Right renal pelvis (tissue), 4 donors: ENCODE measurements around the gene GNPAT. TPM values are rescaled to one million over a fixed set of nuclear protein-coding genes. Genes with fewer than 3 reads are reported as not detected.

Experiments used
- DNase-seq, 4 donors: peaks; one replicate each; pipeline ENCODE4 v3.0.0-alpha.2; 2013; ENCODE audit warnings: low read depth in 4 of 4, low spot score in 3 of 4, missing footprints in 1 of 4
- polyA plus RNA-seq, 4 donors: library from polyadenylated mRNA; unstranded; fragments of 120-200 nt; gene quantifications; one replicate each; pipeline ENCODE4 v1.2.1, GENCODE V29; 2013; ENCODE audit not compliant: insufficient read length in 4 of 4

The GNPAT gene
- polyA plus RNA-seq, 4 donors = 61.4 to 70.8 (median 63.7) TPM

- DNase-seq = no peak
Measured at GRCh38 chr1:231312432-231312788, 71.4 kb downstream of the GNPAT start.

- no peak for DNase-seq
Measured at GRCh38 chr1:231313661-231314060, 72.6 kb downstream of the GNPAT start.

DNA sequence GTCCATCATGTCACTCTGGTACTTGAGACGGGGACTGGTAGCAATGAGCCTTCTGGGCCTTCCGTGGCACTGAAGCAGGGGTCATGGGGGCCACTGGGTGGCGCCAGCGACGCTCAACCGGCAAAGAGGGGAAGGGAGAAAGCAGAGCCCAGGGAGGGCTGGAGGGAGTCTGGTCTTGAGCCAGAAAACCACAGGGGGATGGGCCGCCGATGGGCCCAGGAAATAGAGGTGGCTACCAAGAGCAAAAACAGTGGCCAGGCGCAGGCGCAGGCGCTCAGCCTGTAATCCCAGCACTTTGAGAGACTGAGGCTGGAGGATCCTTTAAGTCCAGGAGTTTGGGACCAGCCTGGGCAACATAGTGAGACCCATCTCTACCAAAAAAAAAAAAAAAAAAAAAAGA, 74.9 kb downstream of the GNPAT start:
- DNase-seq = no peak

GRCh38 chr1:231317306-231318014, 76.4 kb downstream of the GNPAT start:
- no peak for DNase-seq

- DNase-seq = no peak
Measured at GRCh38 chr1:231318015-231318355, 77.0 kb downstream of the GNPAT start.

GRCh38 chr1:231318568-231318967, 77.6 kb downstream of the GNPAT start:
- no peak for DNase-seq

DNA sequence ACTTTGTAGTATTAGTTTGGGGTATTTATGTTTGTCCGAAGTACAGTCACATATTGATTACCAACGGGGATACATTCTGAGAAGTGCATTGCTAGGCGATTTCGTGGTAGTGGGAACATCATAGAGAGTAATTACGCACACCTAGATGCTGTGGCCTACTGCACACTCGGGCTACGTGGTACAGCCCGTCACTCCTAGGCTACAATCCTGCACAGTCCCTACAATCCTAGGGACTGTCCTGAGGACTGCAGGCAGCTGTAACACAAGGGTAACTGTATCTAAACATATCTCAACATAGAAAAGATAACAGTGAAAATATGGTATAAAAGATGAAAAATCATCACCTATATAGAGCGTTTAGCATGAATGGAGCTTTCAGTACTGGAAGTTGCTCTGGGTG, 78.1 kb downstream of the GNPAT start:
- DNase-seq = no peak

DNA sequence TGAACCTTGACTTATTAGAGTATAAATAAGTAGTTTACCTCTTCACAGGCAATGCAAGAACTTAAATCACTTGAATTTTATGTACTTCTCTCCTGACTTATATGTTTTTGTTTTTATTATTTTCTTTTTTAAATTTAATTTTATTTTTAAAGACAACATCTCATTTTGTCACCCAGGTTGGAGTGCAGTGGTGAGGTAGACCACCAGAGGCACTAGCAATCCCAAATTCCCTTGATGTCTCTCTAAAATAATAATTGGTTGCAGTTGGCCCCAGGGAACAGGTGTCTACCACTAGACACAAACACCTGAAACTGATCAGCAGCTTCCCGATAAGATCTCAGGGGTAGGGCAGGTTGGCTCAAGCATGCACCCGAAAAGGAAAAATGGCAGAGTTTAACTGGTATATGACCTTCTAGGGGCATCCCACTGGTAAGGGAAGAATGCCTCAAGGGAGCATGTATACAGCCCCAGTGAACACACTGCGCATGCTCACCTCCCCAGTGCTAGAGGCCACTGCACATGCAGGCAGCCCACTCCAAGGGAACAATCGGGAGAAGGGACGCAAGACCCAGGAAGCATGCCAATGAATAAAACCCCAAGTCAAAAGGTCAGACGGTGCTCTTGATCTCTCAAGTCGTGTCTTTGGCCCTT, 82.0 kb downstream of the GNPAT start:
- no peak for DNase-seq

DNA sequence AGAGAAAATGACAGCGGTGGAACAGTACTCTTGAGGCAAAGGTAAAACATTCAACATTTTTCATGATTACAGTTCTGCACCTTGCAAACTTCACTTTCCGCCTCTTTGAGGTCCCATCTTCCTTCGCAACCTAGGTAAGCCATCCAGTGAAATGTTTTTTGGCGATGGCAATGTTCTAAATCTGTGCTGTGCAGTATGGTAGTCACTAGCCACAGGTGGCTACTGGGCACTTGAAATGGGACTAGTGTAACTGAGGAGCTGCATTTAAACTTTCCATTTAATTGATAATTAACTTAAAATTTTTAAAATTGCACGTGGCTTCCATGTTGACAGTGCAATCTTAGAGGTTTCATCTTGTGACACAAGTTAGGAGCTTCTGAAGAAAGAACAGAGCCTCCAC, 83.6 kb downstream of the GNPAT start:
- DNase-seq = no peak

- no peak for DNase-seq
Measured at GRCh38 chr1:231326248-231326647, 85.2 kb downstream of the GNPAT start.

Other genes starting within 250 kb of the GNPAT start
- gene FAM89A, start 201.0 kb upstream of the GNPAT start, polyA plus RNA-seq = 10 to 100 TPM; 17.6 to 20.7 (median 18.9) TPM
- under 1 TPM; 0.06 to 0.22 (median 0.10) TPM for gene TRIM67, start 79.2 kb upstream of the GNPAT start, polyA plus RNA-seq
- gene EXOC8, start 96.6 kb downstream of the GNPAT start, polyA plus RNA-seq = 10 to 100 TPM; 10.1 to 13.1 (median 12.0) TPM
- 10 to 100 TPM; 10.9 to 16.4 (median 13.9) TPM for gene SPRTN, start 97.1 kb downstream of the GNPAT start, polyA plus RNA-seq
- gene EGLN1, start 181.1 kb downstream of the GNPAT start, polyA plus RNA-seq = 10 to 100 TPM; 40.1 to 48.1 (median 44.0) TPM